Right forelimb (tissue), 1 donor: ENCODE results near the gene SLX9.

Experiments
- DNase-seq: peaks from one replicate; pipeline ENCODE4 v3.0.0-alpha.2; 2018

The SLX9 gene

GRCh38 chr21:44931137-44931500, 8.7 kb upstream of the SLX9 start:
- DNase-seq = no peak

- DNase-seq = no peak
These were observed 8.1 kb upstream of the SLX9 start for GRCh38 chr21:44931501-44932407.

- no peak for DNase-seq
These were observed 7.2 kb upstream of the SLX9 start for GRCh38 chr21:44932408-44933181.

- DNase-seq = no peak
These were observed 6.5 kb upstream of the SLX9 start for GRCh38 chr21:44933199-44933917.

- no peak for DNase-seq
These were observed 5.9 kb upstream of the SLX9 start for GRCh38 chr21:44933918-44934260.

- DNase-seq = no peak
These were observed 5.6 kb upstream of the SLX9 start for GRCh38 chr21:44934276-44934675.

GRCh38 chr21:44934797-44935532, 4.9 kb upstream of the SLX9 start:
- no peak for DNase-seq

GRCh38 chr21:44935533-44935927, 4.3 kb upstream of the SLX9 start:
- DNase-seq = no peak

GRCh38 chr21:44938772-44939531, 877 bp upstream of the SLX9 start:
- no peak for DNase-seq

- DNase-seq = peak; percentile 68
These were observed 345 bp downstream of the SLX9 start for GRCh38 chr21:44940116-44940631.

- DNase-seq = no peak
These were observed 1.7 kb downstream of the SLX9 start for GRCh38 chr21:44941567-44941966.

GRCh38 chr21:44942566-44942965, 2.7 kb downstream of the SLX9 start:
- no peak for DNase-seq

GRCh38 chr21:44943005-44943685, 3.3 kb downstream of the SLX9 start:
- DNase-seq = no peak

GRCh38 chr21:44943686-44944550, 4.1 kb downstream of the SLX9 start:
- no peak for DNase-seq

- DNase-seq = no peak
These were observed 4.8 kb downstream of the SLX9 start for GRCh38 chr21:44944596-44944995.

GRCh38 chr21:44946254-44947041, 6.6 kb downstream of the SLX9 start:
- no peak for DNase-seq

GRCh38 chr21:44947111-44947929, 7.5 kb downstream of the SLX9 start:
- DNase-seq = no peak

- DNase-seq = no peak
These were observed 8.1 kb downstream of the SLX9 start for GRCh38 chr21:44947930-44948331.
